Activated T-helper 1 cell treated with anti-CD3 and anti-CD28 coated beads, Interleukin-12 subunit alpha, Interleukin-12 subunit beta, Interleukin-2, Interleukin-4 antibody, amounts not matched to agents 30 ng/mL and 10 ng/mL and 1 ng/mL, durations not matched to agents 14 hours and 24 hours and 36 hours (primary cell): ENCODE results near the gene CNPY3. TPM values are rescaled to one million over a fixed set of nuclear protein-coding genes. Genes with fewer than 3 reads are reported as not detected.

Experiments used
- DNase-seq: peaks from one replicate; pipeline ENCODE4 v3.0.0; 2021; ENCODE audit warnings: low spot score
- H3K27ac Mint-ChIP-seq: one replicate; pipeline ENCODE4 v1.8.0; 2021; ENCODE audit warnings: mild to moderate bottlenecking, mixed read lengths
- H3K27me3 Mint-ChIP-seq: one replicate; pipeline ENCODE4 v1.8.0; 2022; ENCODE audit warnings: mild to moderate bottlenecking, moderate library complexity, mixed read lengths; ENCODE audit not compliant: insufficient read depth
- H3K36me3 Mint-ChIP-seq: one replicate; pipeline ENCODE4 v1.8.0; 2021; ENCODE audit warnings: low read depth, mixed read lengths
- H3K4me1 Mint-ChIP-seq: one replicate; pipeline ENCODE4 v1.8.0; 2021; ENCODE audit warnings: low read depth, mixed read lengths
- H3K4me3 Mint-ChIP-seq: one replicate; pipeline ENCODE4 v1.8.0; 2021; ENCODE audit warnings: mild to moderate bottlenecking, moderate library complexity, mixed read lengths
- H3K9me3 Mint-ChIP-seq: one replicate; pipeline ENCODE4 v1.8.0; 2021; ENCODE audit warnings: mixed read lengths
- intact Hi-C: fragments of 100-400 bp; cut with micrococcal nuclease; formaldehyde crosslinking; loops from one replicate; pipeline ENCODE4 v1.15.1; 2024
- total RNA-seq: library from RNA; stranded (reverse); gene quantifications from 2 replicates; pipeline ENCODE4 v1.2.3, GENCODE V29; 2022

The CNPY3 gene
- total RNA-seq, 1 donor from 2014 or later, result 49.2 TPM

DNA sequence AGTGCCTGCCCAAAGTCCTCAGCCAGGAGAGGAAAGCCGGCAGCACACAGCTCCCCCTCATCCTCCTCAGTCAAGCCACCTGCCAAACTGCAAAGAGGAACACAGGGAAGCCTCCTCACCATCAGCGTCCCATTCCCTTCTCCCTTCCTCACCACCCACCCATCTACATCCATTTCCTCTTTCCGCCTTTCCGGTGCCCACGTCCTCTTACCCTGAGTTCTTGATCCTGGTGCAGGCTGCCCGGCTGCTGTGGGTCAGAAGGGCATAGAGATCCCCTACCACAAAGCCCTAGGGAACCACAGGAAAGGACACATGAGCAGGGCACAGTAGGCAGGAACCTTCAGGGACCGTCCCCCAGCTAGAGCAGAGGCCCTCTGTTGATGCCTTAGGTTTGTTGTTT, 37.3 kb downstream of the CNPY3 start:
- intact Hi-C loops, result no loop called here
- Mint-ChIP-seq H3K36me3 (peaks cover 24% of the 10 kb centered on the region), H3K27ac (no peak overlapping the region)

GRCh38 chr6:42967228-42967627, 37.9 kb downstream of the CNPY3 start:
- Mint-ChIP-seq H3K9me3 (no peaks in the 10 kb centered on the region), H3K27ac (peak overlapping the region; percentile 23), H3K27me3 (no peaks in the 10 kb centered on the region), H3K4me1 (peaks cover 11% of the 10 kb centered on the region), H3K36me3 (peaks cover 20% of the 10 kb centered on the region), H3K4me3 (no peak overlapping the region)
- intact Hi-C loops, result no loop called here
- no peak for DNase-seq

More for the DNA sequence above, 37.3 kb downstream of the CNPY3 start:
- no peaks in the 10 kb centered on the region for H3K9me3 Mint-ChIP-seq
- H3K4me3 Mint-ChIP-seq, result no peak overlapping the region
- no peaks in the 10 kb centered on the region for H3K27me3 Mint-ChIP-seq
- H3K4me1 Mint-ChIP-seq, result peaks cover 11% of the 10 kb centered on the region
- no peak for DNase-seq

DNA sequence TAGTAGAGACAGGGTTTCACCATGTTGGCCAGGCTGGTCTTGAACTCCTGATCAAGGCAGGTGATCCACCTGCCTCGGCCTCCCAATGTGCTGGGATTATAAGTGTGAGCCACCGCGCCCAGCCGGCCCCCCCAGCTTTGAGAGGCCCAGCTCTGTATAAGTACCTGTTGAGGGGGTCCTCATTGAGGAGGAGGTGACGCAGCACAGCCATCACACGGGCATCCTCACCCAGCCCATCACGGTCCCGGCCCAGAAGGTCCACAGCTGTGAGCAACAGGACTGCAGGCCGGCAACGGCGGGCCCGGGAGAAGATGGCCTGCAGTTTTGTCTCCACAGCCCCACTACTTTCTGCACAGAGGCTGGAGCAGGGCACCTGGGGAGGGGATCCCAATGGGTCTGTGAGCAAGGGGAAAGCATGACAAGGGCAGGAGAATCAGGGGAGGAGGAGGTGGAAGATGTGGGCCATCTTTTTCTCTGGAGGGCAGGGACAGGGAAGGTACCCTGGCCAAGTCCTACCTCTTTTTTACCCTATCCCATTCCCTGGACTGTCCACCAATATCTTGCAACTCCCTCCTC, 38.9 kb downstream of the CNPY3 start:
- no peaks in the 10 kb centered on the region for H3K9me3 Mint-ChIP-seq
- peaks cover 15% of the 10 kb centered on the region for H3K36me3 Mint-ChIP-seq
- H3K27ac Mint-ChIP-seq, result no peak overlapping the region
- no peak overlapping the region for H3K4me3 Mint-ChIP-seq
- H3K4me1 Mint-ChIP-seq, result peaks cover 6% of the 10 kb centered on the region
- intact Hi-C loops, result no loop called here
- DNase-seq, result no peak
- no peaks in the 10 kb centered on the region for H3K27me3 Mint-ChIP-seq

- DNase-seq, result no peak
- H3K27ac Mint-ChIP-seq, result no peak overlapping the region
- H3K36me3 Mint-ChIP-seq, result peaks cover 18% of the 10 kb centered on the region
- intact Hi-C loops, result no loop called here
- H3K9me3 Mint-ChIP-seq, result no peaks in the 10 kb centered on the region
- no peak overlapping the region for H3K4me3 Mint-ChIP-seq
- peaks cover 6% of the 10 kb centered on the region for H3K4me1 Mint-ChIP-seq
- no peaks in the 10 kb centered on the region for H3K27me3 Mint-ChIP-seq
Observed at GRCh38 chr6:42968783-42969182, 39.5 kb downstream of the CNPY3 start.

- Mint-ChIP-seq H3K27me3 (no peaks in the 10 kb centered on the region), H3K4me1 (peaks cover 6% of the 10 kb centered on the region), H3K4me3 (no peak overlapping the region), H3K27ac (no peak overlapping the region), H3K36me3 (peaks cover 20% of the 10 kb centered on the region), H3K9me3 (no peaks in the 10 kb centered on the region)
- intact Hi-C loops, result no loop called here
- no peak for DNase-seq
Observed at GRCh38 chr6:42969431-42969830, 40.2 kb downstream of the CNPY3 start.

DNA sequence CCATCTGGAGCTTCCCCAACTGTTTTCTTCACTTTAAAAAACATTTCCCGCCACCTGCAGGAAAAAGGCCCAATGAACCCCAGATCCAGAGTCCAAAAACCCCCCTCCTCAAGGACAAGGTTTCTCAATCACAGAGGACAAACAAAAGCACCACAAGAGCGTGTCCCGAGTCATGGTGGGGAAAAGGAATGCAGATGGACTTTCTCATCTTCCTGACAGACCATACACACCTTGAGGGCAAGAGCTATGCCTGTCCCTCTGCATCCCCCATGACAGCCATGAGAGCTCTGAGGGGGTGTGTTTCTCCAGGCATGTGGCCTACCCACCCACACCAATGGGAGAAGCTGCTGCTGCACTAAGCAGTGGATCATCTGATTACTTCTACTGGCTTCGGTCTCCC, 40.7 kb downstream of the CNPY3 start:
- Mint-ChIP-seq H3K27me3 (no peaks in the 10 kb centered on the region), H3K4me3 (no peak overlapping the region), H3K36me3 (peaks cover 20% of the 10 kb centered on the region), H3K9me3 (no peaks in the 10 kb centered on the region), H3K27ac (peak overlapping the region; percentile 23), H3K4me1 (peaks cover 6% of the 10 kb centered on the region)
- DNase-seq, result no peak
- intact Hi-C loops, result no loop called here

DNA sequence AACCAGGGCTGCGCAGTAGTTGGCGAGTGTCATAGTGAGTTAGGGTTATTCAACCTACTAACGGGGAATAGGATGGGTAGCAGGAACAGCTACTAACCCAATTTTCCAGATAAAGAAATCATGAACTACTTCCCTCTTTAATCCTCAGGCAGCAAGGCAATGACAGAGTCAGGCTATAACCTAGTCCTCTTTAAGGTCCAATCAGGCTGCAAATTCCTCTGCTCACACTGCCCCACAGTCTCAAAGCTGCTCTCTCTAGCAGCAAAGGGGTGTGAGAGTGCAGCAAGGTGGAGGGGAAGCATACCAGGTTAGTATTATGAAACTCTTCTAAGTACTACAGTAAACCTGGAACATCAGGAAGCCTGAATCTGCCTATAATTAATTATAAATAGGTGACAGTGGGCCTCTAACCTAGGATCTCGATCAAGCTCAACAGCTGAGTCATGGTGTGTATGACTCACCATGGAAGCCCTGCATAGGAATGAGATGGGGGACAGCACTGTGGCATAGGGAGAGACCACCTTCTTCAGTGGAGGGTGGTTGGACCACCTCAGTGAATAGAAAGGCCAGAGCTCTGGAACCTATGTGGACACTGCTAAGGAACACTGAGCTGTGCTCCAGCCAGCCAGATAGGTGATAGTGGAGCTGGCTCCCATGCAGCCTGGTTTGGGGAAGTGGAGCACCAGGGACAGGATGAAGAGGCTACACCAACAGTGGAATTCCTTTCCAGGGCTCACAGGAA, 41.8 kb downstream of the CNPY3 start:
- Mint-ChIP-seq H3K4me1 (peaks cover 6% of the 10 kb centered on the region), H3K27me3 (no peaks in the 10 kb centered on the region), H3K4me3 (no peak overlapping the region), H3K36me3 (peaks cover 24% of the 10 kb centered on the region), H3K9me3 (no peaks in the 10 kb centered on the region), H3K27ac (no peak overlapping the region)
- intact Hi-C loops, result no loop called here
- no peak for DNase-seq

DNA sequence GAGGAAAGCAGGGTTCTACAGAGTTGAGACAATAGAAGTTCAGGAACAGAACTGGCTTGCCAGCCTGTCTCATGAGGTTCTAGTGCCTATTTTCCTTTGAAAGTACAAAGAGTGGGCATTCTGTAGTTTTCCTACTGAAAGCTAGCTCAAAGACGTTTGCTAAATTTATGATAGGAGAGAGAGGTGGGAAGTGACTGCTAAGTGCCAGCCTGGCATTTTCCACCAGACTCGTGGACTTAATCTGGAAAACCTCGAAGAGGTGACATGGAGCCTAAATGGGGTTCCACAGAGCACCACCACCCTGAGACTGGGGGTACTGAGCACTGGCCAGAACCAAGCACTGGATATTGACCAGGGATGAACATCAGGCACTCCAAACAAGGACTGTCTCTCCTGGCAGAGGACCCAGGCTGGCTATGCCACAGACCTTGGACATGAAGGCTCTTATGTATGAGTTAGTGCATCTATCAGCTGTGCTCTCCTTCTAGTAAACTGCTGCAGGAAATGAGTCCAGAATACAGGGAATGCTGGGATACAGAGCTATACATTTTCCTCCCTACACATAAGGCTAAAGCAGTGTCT, 42.6 kb downstream of the CNPY3 start:
- Mint-ChIP-seq H3K4me1 (peaks cover 13% of the 10 kb centered on the region), H3K27ac (no peak overlapping the region)
- intact Hi-C loops, result no loop called here

GRCh38 chr6:42973926-42974325, 44.6 kb downstream of the CNPY3 start:
- no peaks in the 10 kb centered on the region for H3K9me3 Mint-ChIP-seq
- DNase-seq, result no peak
- intact Hi-C loops, result no loop called here
- H3K27ac Mint-ChIP-seq, result no peak overlapping the region
- H3K36me3 Mint-ChIP-seq, result peaks cover 24% of the 10 kb centered on the region
- no peaks in the 10 kb centered on the region for H3K27me3 Mint-ChIP-seq
- H3K4me3 Mint-ChIP-seq, result no peak overlapping the region
- peaks cover 22% of the 10 kb centered on the region for H3K4me1 Mint-ChIP-seq

More for the DNA sequence above, 42.6 kb downstream of the CNPY3 start:
- H3K9me3 Mint-ChIP-seq, result no peaks in the 10 kb centered on the region
- no peak overlapping the region for H3K4me3 Mint-ChIP-seq
- DNase-seq, result no peak
- H3K27me3 Mint-ChIP-seq, result no peaks in the 10 kb centered on the region
- H3K36me3 Mint-ChIP-seq, result peaks cover 28% of the 10 kb centered on the region

DNA sequence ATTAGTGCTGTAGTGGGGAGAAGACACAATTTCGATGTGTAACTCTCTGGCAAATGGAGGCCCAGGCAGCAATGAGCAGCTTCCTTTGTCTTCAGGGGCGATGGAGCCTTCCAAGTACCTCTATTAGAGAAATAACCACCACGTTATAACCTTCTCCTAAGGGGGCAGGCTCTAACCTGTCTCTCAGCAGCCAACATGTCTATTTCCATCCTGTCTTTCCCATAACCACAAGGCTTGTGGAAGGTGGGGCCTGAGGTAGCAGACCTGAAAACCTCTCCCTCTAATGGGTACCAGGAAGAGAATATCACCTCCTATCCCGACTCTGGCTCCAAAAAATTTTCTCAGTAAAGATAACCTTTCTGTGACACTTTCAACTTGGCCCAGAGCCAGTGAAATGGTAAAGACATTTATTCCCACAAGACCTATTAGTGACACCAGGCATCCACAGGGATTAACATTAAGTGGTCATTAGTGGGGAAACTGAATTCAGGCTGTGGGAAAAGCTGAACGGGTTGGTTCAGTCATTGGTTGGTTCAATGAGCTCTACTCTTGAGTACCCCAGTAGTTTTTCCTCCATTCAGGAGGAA, 45.7 kb downstream of the CNPY3 start:
- H3K4me3 Mint-ChIP-seq, result no peak overlapping the region
- peaks cover 21% of the 10 kb centered on the region for H3K36me3 Mint-ChIP-seq
- H3K9me3 Mint-ChIP-seq, result no peaks in the 10 kb centered on the region
- peak overlapping the region; percentile 18 for H3K27ac Mint-ChIP-seq
- DNase-seq, result no peak
- H3K27me3 Mint-ChIP-seq, result no peaks in the 10 kb centered on the region
- intact Hi-C loops, result loop anchor here (5.0 kb wide), 1 partner anchor 452 kb away; the partner anchor contains the start of gene ABCC10
- H3K4me1 Mint-ChIP-seq, result peaks cover 33% of the 10 kb centered on the region

GRCh38 chr6:42978487-42978838, 49.2 kb downstream of the CNPY3 start:
- Mint-ChIP-seq H3K27ac (peak overlapping the region; percentile 76), H3K4me1 (peaks cover 34% of the 10 kb centered on the region), H3K36me3 (peaks cover 16% of the 10 kb centered on the region), H3K4me3 (peak overlapping the region; percentile 91), H3K9me3 (no peaks in the 10 kb centered on the region), H3K27me3 (no peaks in the 10 kb centered on the region)
- intact Hi-C loops, result loop anchor here (5.0 kb wide), 1 partner anchor 449 kb away; the partner anchor contains the start of gene ABCC10
- DNase-seq, result peak; percentile 7

GRCh38 chr6:42978839-42979522, 49.7 kb downstream of the CNPY3 start, which contains the start of gene PEX6:
TSS of gene PEX6 (minus strand) at chr6:42979181. CDS start at chr6:42979150, 31 bp downstream.
- intact Hi-C loops, result loop anchor here (1.0 to 5.0 kb wide), 8 partner anchors 19 to 448 kb away; partner anchors contain the start of genes ABCC10, CNPY3, GNMT and KLC4
- Mint-ChIP-seq H3K4me3 (peak within 1 kb of the TSS; percentile 91), H3K27ac (peak within 1 kb of the TSS; percentile 96), H3K4me1 (peaks cover 38% of the 10 kb centered on the region), H3K27me3 (no peaks in the 10 kb centered on the region), H3K9me3 (no peaks in the 10 kb centered on the region), H3K36me3 (peaks cover 11% of the 10 kb centered on the region)
- DNase-seq, result peak; percentile 94
